Keratinocyte (primary cell): ENCODE data around the gene MBNL2. TPM values are rescaled to one million over a fixed set of nuclear protein-coding genes. Genes with fewer than 3 reads are reported as not detected.

ENCODE experiments used
- DNase-seq: peaks from one replicate; pipeline ENCODE4 v3.0.0-alpha.2; 2011; ENCODE audit warnings: low read depth, missing footprints, low spot score
- FAIRE-seq: peaks from 2 replicates; lab custom pipeline; 2011; peaks lifted over from hg19 to GRCh38; lab: Jason Lieb, UNC
- H2AFZ ChIP-seq: 2 replicates; pipeline ENCODE4 v1.6.0; 2012; ENCODE audit warnings: low read length, control low read depth, inconsistent platforms; ENCODE audit not compliant: control insufficient read depth
- H3K27ac ChIP-seq: 2 replicates; pipeline ENCODE4 v1.5.1; 2011; ENCODE audit warnings: low read length; ENCODE audit not compliant: control insufficient read depth, insufficient read depth
- H3K27me3 ChIP-seq: 3 replicates; pipeline ENCODE4 v1.6.0; 2011; ENCODE audit warnings: low read length; ENCODE audit not compliant: control insufficient read depth, insufficient read depth; ENCODE audit errors: extremely low read depth
- H3K36me3 ChIP-seq, 2 experiments: 2 replicates in 1 of 2; 3 replicates in 1 of 2; pipeline ENCODE4 v1.5.1; 2011; ENCODE audit warnings: low read length in 2 of 2, mild to moderate bottlenecking in 1 of 2; ENCODE audit not compliant: control insufficient read depth in 2 of 2, insufficient read depth in 2 of 2; ENCODE audit errors: extremely low read depth in 1 of 2
- H3K4me1 ChIP-seq: 3 replicates; pipeline ENCODE4 v1.5.1; 2011; ENCODE audit warnings: low read length; ENCODE audit not compliant: control insufficient read depth, insufficient read depth; ENCODE audit errors: extremely low read depth
- H3K4me2 ChIP-seq: 3 replicates; pipeline ENCODE4 v1.6.0; 2011; ENCODE audit warnings: low read depth, low read length; ENCODE audit not compliant: control insufficient read depth, insufficient read depth; ENCODE audit errors: extremely low read depth
- H3K4me3 ChIP-seq, 3 experiments: fragments of 200-600 bp in 1 of 3; sonication (generic) in 1 of 3; 2 replicates in 2 of 3; 3 replicates in 1 of 3; pipeline ENCODE4 v1.5.1; 2011 to 2016; ENCODE audit warnings: low read length in 3 of 3, mild to moderate bottlenecking in 3 of 3, control low read depth in 2 of 3, inconsistent platforms in 1 of 3, low read depth in 1 of 3, mixed read lengths in 1 of 3, mixed run types in 1 of 3, moderate library complexity in 1 of 3; ENCODE audit not compliant: control insufficient read depth in 2 of 3, insufficient read depth in 2 of 3; ENCODE audit errors: extremely low read depth in 1 of 3
- H3K79me2 ChIP-seq: 2 replicates; pipeline ENCODE4 v1.6.0; 2012; ENCODE audit warnings: low read length; ENCODE audit not compliant: control insufficient read depth, insufficient read depth
- H3K9ac ChIP-seq: 3 replicates; pipeline ENCODE4 v1.6.0; 2011; ENCODE audit warnings: low read length; ENCODE audit not compliant: control insufficient read depth, insufficient read depth; ENCODE audit errors: extremely low read depth
- H3K9me1 ChIP-seq: 3 replicates; pipeline ENCODE4 v1.6.0; 2011; ENCODE audit warnings: low read length; ENCODE audit not compliant: control insufficient read depth, insufficient read depth; ENCODE audit errors: extremely low read depth
- H3K9me3 ChIP-seq: 2 replicates; pipeline ENCODE4 v1.5.1; 2012; ENCODE audit warnings: low read depth, low read length; ENCODE audit not compliant: control insufficient read depth
- H4K20me1 ChIP-seq: 3 replicates; pipeline ENCODE4 v1.6.0; 2011; ENCODE audit warnings: low read length; ENCODE audit not compliant: control insufficient read depth, insufficient read depth; ENCODE audit errors: extremely low read depth
- CTCF ChIP-seq, 3 experiments: IDR thresholded peaks in 1 of 3; conservative IDR thresholded peaks in 1 of 3; optimal IDR thresholded peaks in 1 of 3; 2 replicates in 2 of 3; 3 replicates in 1 of 3; pipeline versions ENCODE3 to v1.5.1; 2011; ENCODE audit warnings: low read length in 3 of 3, mild to moderate bottlenecking in 3 of 3, moderate library complexity in 2 of 3, control low read depth in 1 of 3, inconsistent platforms in 1 of 3; ENCODE audit not compliant: insufficient read depth in 2 of 3; ENCODE audit errors: extremely low read depth in 1 of 3
- EZH2 ChIP-seq: IDR thresholded peaks from one replicate; pipeline ENCODE4 v1.6.1; 2012; ENCODE audit warnings: inconsistent platforms, mild to moderate bottlenecking, low read length, moderate library complexity
- dilution Hi-C: fragments of 300-500 bp; cut with MboI; formaldehyde crosslinking; loops from one replicate; pipeline ENCODE4 v1.7.0; 2020; ENCODE audit warnings: low sequenced_read_pairs; ENCODE audit not compliant: extremely low pct_ligation_motif_present
- polyA plus RNA-seq, 5 experiments: library from polyadenylated mRNA; depleted of rRNA in 3 of 5; stranded (reverse) in 3 of 5; stranded (forward) in 1 of 5; unstranded in 1 of 5; fragments of >200 nt; gene quantifications; 1 replicate in 1 of 5; 2 replicates in 3 of 5; 3 replicates in 1 of 5; pipeline versions ENCODE4 v1.2.1 to v1.2.3, GENCODE V29; 2011 to 2012; ENCODE audit warnings: missing spikeins in 2 of 5, low read depth in 1 of 5, low replicate concordance in 1 of 5

Gene MBNL2
- polyA plus RNA-seq, 1 donor (not counting 4 experiments of a cell fraction or from before 2014, with no cell fraction given), result 28.4 TPM

- Histone ChIP-seq H3K4me3 (no peak overlapping the region), H3K27ac (no peak overlapping the region), H3K4me2 (no peak overlapping the region), H3K4me1 (peaks cover 14% of the 10 kb centered on the region), H3K36me3 (no peaks in the 10 kb centered on the region), H2AFZ (no peak overlapping the region), H3K9me3 (no peaks in the 10 kb centered on the region), H3K27me3 (no peaks in the 10 kb centered on the region), H3K9ac (no peak overlapping the region), H3K79me2 (no peaks in the 10 kb centered on the region), H3K9me1 (no peaks in the 10 kb centered on the region), H4K20me1 (no peaks in the 10 kb centered on the region)
- dilution Hi-C loops, result no loop called here
- FAIRE-seq, result no peak
- TF ChIP-seq CTCF (optimal IDR thresholded peaks at IDR 0.05 in 1 of 3, IDR thresholded peaks at IDR 0.05 in 1 of 3, conservative IDR thresholded peaks at IDR 0.05 in 1 of 3; ENCODE audit: extremely low read depth in 1 of 3, insufficient read depth in 2 of 3, low read length in 3 of 3) (no peak), EZH2 (no peak)
- no peak for DNase-seq
Measured at GRCh38 chr13:97198753-97199152, 23.4 kb upstream of the MBNL2 start.

GRCh38 chr13:97199451-97199850 is 22.7 kb upstream of the MBNL2 start:
- no peak for TF ChIP-seq CTCF (optimal IDR thresholded peaks at IDR 0.05 in 1 of 3, IDR thresholded peaks at IDR 0.05 in 1 of 3, conservative IDR thresholded peaks at IDR 0.05 in 1 of 3; ENCODE audit: extremely low read depth in 1 of 3, insufficient read depth in 2 of 3, low read length in 3 of 3)
- no peak for TF ChIP-seq EZH2
- no peak overlapping the region for H3K27ac ChIP-seq
- H3K9me1 ChIP-seq, result no peaks in the 10 kb centered on the region
- H3K4me3 ChIP-seq, result no peak overlapping the region
- H2AFZ ChIP-seq, result no peak overlapping the region
- H3K27me3 ChIP-seq, result no peaks in the 10 kb centered on the region
- FAIRE-seq (no peak), DNase-seq (no peak)
- H3K9me3 ChIP-seq, result no peaks in the 10 kb centered on the region
- H3K4me1 ChIP-seq, result peaks cover 8% of the 10 kb centered on the region
- dilution Hi-C loops, result no loop called here
- H4K20me1 ChIP-seq, result no peaks in the 10 kb centered on the region
- H3K4me2 ChIP-seq, result no peak overlapping the region
- H3K9ac ChIP-seq, result no peak overlapping the region
- no peaks in the 10 kb centered on the region for H3K36me3 ChIP-seq
- H3K79me2 ChIP-seq, result no peaks in the 10 kb centered on the region
